ENCODE measurements around the gene ARHGAP29.

DNA sequence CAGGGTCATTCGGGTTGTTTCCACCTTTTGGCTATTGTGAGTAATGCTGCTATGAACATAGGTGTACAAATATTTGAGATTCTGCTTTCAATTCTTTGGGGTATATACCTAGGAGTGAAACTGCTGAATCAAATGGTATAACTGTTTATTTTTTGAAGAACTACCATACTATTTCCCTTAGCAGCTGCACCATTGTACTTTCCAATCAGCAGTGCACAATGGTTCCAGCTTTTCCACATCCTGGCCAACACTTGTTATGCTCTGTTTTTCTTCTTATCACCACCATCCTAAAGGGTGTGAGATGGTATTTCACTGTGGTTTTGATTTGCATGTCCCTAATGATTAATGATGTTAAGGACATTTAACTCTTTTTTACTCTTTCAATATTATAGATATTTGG lies 112.8 kb downstream of the ARHGAP29 start:
- TF ChIP-seq, protein P1, sequence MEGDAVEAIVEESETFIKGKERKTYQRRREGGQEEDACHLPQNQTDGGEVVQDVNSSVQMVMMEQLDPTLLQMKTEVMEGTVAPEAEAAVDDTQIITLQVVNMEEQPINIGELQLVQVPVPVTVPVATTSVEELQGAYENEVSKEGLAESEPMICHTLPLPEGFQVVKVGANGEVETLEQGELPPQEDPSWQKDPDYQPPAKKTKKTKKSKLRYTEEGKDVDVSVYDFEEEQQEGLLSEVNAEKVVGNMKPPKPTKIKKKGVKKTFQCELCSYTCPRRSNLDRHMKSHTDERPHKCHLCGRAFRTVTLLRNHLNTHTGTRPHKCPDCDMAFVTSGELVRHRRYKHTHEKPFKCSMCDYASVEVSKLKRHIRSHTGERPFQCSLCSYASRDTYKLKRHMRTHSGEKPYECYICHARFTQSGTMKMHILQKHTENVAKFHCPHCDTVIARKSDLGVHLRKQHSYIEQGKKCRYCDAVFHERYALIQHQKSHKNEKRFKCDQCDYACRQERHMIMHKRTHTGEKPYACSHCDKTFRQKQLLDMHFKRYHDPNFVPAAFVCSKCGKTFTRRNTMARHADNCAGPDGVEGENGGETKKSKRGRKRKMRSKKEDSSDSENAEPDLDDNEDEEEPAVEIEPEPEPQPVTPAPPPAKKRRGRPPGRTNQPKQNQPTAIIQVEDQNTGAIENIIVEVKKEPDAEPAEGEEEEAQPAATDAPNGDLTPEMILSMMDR (IDR thresholded peaks at IDR 0.05) = no peak
- no peak for TF ChIP-seq EP300 (IDR thresholded peaks at IDR 0.05)
